GM12878 (cell line): ENCODE measurements around the gene PHLDA3. TPM values are rescaled to one million over a fixed set of nuclear protein-coding genes. Genes with fewer than 3 reads are reported as not detected.

ENCODE experiments used
- ATAC-seq: fragments of 200-7000 bp; cut with Tn5 transposase; 3 replicates; pipeline ENCODE4 v1.9.1; 2020; ENCODE audit warnings: mild to moderate bottlenecking, moderate library complexity
- BruUV-seq: library from RNA; stranded (reverse); fragments of 400-500 nt; replicated peaks from 2 replicates; lab custom pipeline; 2021; lab: Mats Ljungman, UMichigan
- CTCF ChIA-PET: fragments of 300-600 bp; sonication (Branson Sonifier 250); formaldehyde crosslinking; extraction: SDS; loops from one replicate; lab custom pipeline; 2021; ENCODE audit warnings: inconsistent platforms; lab: Yijun Ruan, JAX
- POLR2A ChIA-PET: fragments of 350-600 bp; formaldehyde crosslinking; extraction: SDS; loops from one replicate; lab custom pipeline; 2021; ENCODE audit warnings: inconsistent platforms; lab: Charles Lee
- RAD21 ChIA-PET: fragments of 300-600 bp; sonication (Branson Sonifier 250); formaldehyde crosslinking; loops from one replicate; lab custom pipeline; 2023; ENCODE audit warnings: antibody characterized with exemption; ENCODE audit not compliant: unreplicated experiment; lab: Charles Lee
- SMC1A ChIA-PET: fragments of 300-600 bp; sonication (Branson Sonifier 250); formaldehyde crosslinking; loops from one replicate; lab custom pipeline; 2023; ENCODE audit not compliant: unreplicated experiment, uncharacterized antibody; lab: Charles Lee
- DNase-seq: peaks from one replicate; pipeline ENCODE4 v3.0.0-alpha.2; 2011; ENCODE audit warnings: low read depth, low spot score
- FAIRE-seq: peaks from 3 replicates; lab custom pipeline; 2011; peaks lifted over from hg19 to GRCh38; lab: Jason Lieb, UNC
- H2AFZ ChIP-seq: 2 replicates; pipeline ENCODE4 v1.6.0; 2011; ENCODE audit warnings: low read depth, low read length, control low read depth; ENCODE audit not compliant: control insufficient read depth
- H3K27ac ChIP-seq: 2 replicates; pipeline ENCODE4 v1.5.1; 2011; ENCODE audit warnings: control low read depth; ENCODE audit not compliant: control insufficient read depth, insufficient read depth
- H3K27me3 ChIP-seq, 2 experiments: replicated peaks in 1 of 2; 2 replicates each; pipeline versions ENCODE4 v1.6.0 to v1.6.1; 2011; ENCODE audit warnings: low read length in 1 of 2; ENCODE audit not compliant: control insufficient read depth in 2 of 2, insufficient read depth in 2 of 2
- H3K36me3 ChIP-seq, 2 experiments: 2 replicates each; pipeline ENCODE4 v1.5.1; 2011; ENCODE audit warnings: low read length in 1 of 2; ENCODE audit not compliant: control insufficient read depth in 2 of 2, insufficient read depth in 2 of 2
- H3K4me1 ChIP-seq: 2 replicates; pipeline ENCODE4 v1.6.1; 2011; ENCODE audit warnings: mild to moderate bottlenecking, low read length, moderate library complexity, mixed read lengths; ENCODE audit not compliant: control insufficient read depth, insufficient read depth
- H3K4me2 ChIP-seq: 2 replicates; pipeline ENCODE4 v1.6.0; 2011; ENCODE audit warnings: control low read depth; ENCODE audit not compliant: control insufficient read depth, insufficient read depth
- H3K4me3 ChIP-seq: fragments of 200-600 bp; sonication (generic); 2 replicates; pipeline ENCODE4 v1.5.1; 2016
- H3K79me2 ChIP-seq: 2 replicates; pipeline ENCODE4 v1.6.0; 2011; ENCODE audit warnings: low read length; ENCODE audit not compliant: control insufficient read depth, insufficient read depth
- H3K9ac ChIP-seq: 2 replicates; pipeline ENCODE4 v1.8.0; 2011; ENCODE audit warnings: low read length, control low read depth, mixed read lengths; ENCODE audit not compliant: control insufficient read depth, insufficient read depth
- H3K9me3 ChIP-seq: replicated peaks from 3 replicates; pipeline ENCODE4 v1.5.1; 2011; ENCODE audit warnings: mild to moderate bottlenecking, low read length; ENCODE audit not compliant: control insufficient read depth, insufficient read depth
- H4K20me1 ChIP-seq: 2 replicates; pipeline ENCODE4 v1.6.0; 2011; ENCODE audit not compliant: control insufficient read depth, insufficient read depth
- BCL11A ChIP-seq: IDR thresholded peaks from 2 replicates; pipeline ENCODE4 v1.6.1; 2011; ENCODE audit warnings: low read depth, low read length
- CBX5 ChIP-seq: sonication (generic); IDR thresholded peaks from 2 replicates; pipeline ENCODE4 v1.6.1; 2016; ENCODE audit warnings: low read depth, moderate library complexity, mild to moderate bottlenecking, inconsistent platforms
- CHD1 ChIP-seq: IDR thresholded peaks from 2 replicates; pipeline ENCODE4 v1.6.1; 2012; ENCODE audit warnings: low read depth, low read length, improper control_type of control experiment
- IRF4 ChIP-seq: IDR thresholded peaks from 2 replicates; pipeline ENCODE4 v1.6.1; 2011; ENCODE audit warnings: low read depth, low read length
- KLF5 ChIP-seq: fragments of 450-650 bp; IDR thresholded peaks from 2 replicates; pipeline ENCODE4 v1.6.1; 2014; ENCODE audit warnings: mild to moderate bottlenecking; ENCODE audit not compliant: partially characterized antibody
- RAD51 ChIP-seq: fragments of 450-650 bp; IDR thresholded peaks from 2 replicates; pipeline ENCODE4 v1.6.1; 2016; ENCODE audit warnings: moderate library complexity, mild to moderate bottlenecking, inconsistent platforms
- TCF7 ChIP-seq: IDR thresholded peaks from 2 replicates; pipeline ENCODE4 v1.6.1; 2014; ENCODE audit warnings: antibody characterized with exemption, borderline replicate concordance
- ZNF384 ChIP-seq: IDR thresholded peaks from 2 replicates; pipeline ENCODE4 v1.6.1; 2012; ENCODE audit warnings: low read depth, mild to moderate bottlenecking, low read length, improper control_type of control experiment, borderline replicate concordance
- WGBS: methylation state at CpG from one replicate; pipeline ENCODE4 v1.1.6; 2016; ENCODE audit warnings: low lambda C conversion rate; ENCODE audit not compliant: insufficient replicate concordance, insufficient coverage; ENCODE audit errors: missing lambda C conversion rate; 5-methylcytosine and 5-hydroxymethylcytosine counted together
- in situ Hi-C: fragments of 300-500 bp; cut with MboI; formaldehyde crosslinking; loops from 9 replicates; pipeline ENCODE4 v1.14.3; 2018; ENCODE audit warnings: mixed read lengths
- intact Hi-C: fragments of 100-400 bp; cut with micrococcal nuclease; formaldehyde crosslinking; loops from one replicate; pipeline ENCODE4 v1.14.2; 2022; ENCODE audit not compliant: unreplicated experiment
- polyA plus RNA-seq, 11 experiments: library from polyadenylated mRNA; depleted of rRNA in 4 of 11; unstranded in 6 of 11; stranded (reverse) in 5 of 11; fragments of >200 nt; fragmentation: Nextera tagmentation in 4 of 11; fragmentation: Illumina TruSeq in 1 of 11; extraction: Ambion mirVana in 4 of 11; extraction: Trizol in 1 of 11; gene quantifications; 1 replicate in 1 of 11; 2 replicates in 10 of 11; pipeline versions ENCODE4 v1.2.1 to v1.2.3, GENCODE V29; 2011 to 2016; ENCODE audit warnings: inconsistent platforms in 2 of 11, missing spikeins in 2 of 11, low read depth in 1 of 11
- total RNA-seq, 4 experiments: library from RNA; depleted of rRNA in 3 of 4; stranded (reverse); fragments of >200 nt in 3 of 4; fragmentation: Illumina TruSeq in 1 of 4; extraction: Trizol in 1 of 4; gene quantifications; 2 replicates each; pipeline versions ENCODE4 v1.2.1 to v1.2.3, GENCODE V29; 2013 to 2021
- TF ChIP-seq, protein P1 (sequence below): fragments of 450-650 bp; IDR thresholded peaks from 2 replicates; pipeline ENCODE4 v1.6.1; 2016; ENCODE audit warnings: mild to moderate bottlenecking, moderate library complexity, borderline replicate concordance
- TF ChIP-seq, protein P2 (sequence below): IDR thresholded peaks from 2 replicates; pipeline ENCODE4 v1.6.1; 2011; ENCODE audit warnings: borderline replicate concordance, low read depth, mild to moderate bottlenecking, moderate library complexity, mixed read lengths, low read length; ENCODE audit not compliant: insufficient read depth; ENCODE audit errors: extremely low read length
- TF ChIP-seq, protein P3 (sequence below): fragments of 450-650 bp; IDR thresholded peaks from 2 replicates; pipeline ENCODE4 v1.6.1; 2017; ENCODE audit warnings: antibody characterized with exemption, mild to moderate bottlenecking, moderate library complexity
- TF ChIP-seq, protein P4 (sequence below): fragments of 450-650 bp; IDR thresholded peaks from 2 replicates; pipeline ENCODE4 v1.6.1; 2018; ENCODE audit warnings: borderline replicate concordance, mild to moderate bottlenecking; ENCODE audit not compliant: partially characterized antibody

The PHLDA3 gene
- total and polyA plus RNA-seq, 10 of the 15 experiments (the other 5 are each of a cell fraction or from before 2014, with no cell fraction given): 0.60 to 57.4 (median 21.8) TPM

DNA sequence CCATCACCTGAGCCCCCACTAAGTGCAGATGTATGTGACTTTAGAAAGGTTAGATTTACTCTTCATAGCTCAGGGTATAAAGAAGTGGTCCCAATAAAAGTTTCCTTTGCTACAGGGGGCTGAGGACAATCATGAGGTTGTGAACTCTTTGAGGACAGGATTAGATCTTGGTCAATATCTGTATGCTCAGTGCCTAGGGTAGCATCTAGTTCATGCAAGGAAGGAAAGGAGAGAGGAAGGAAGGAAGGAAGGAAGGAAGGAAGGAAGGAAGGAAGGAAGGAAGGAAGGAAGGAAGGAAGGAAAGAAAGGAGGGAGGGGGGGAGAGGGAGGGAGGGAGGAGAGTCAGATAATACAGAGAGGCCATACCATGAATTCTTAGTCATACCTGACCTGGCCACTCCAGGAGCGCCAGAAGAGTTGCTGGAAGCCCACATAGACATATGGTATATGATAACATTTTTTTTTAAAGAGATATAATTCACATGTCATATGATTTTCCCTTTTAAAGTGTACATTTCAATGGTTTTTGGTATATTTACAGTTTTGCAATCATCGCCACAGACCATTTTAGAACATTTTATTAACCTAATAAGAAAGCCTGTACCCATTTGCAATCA, 47.6 kb upstream of the PHLDA3 start:
- DNase-seq (no peak), ATAC-seq (no peak), FAIRE-seq (no peak)
- ChIA-PET CTCF (interaction anchor here (0.9 to 11.2 kb wide), 7 partner anchors 13 to 167 kb away, joined by 3 to 814 read pairs (median 10); no protein-coding TSS in a partner anchor), SMC1A (interaction anchor here (1.0 to 18.7 kb wide), 5 partner anchors 16 to 111 kb away, joined by 4 to 514 read pairs (median 4); no protein-coding TSS in a partner anchor), POLR2A (interaction anchor here (0.6 to 1.0 kb wide), 2 partner anchors 68 to 81 kb away, joined by 5 read pairs; no protein-coding TSS in a partner anchor), RAD21 (interaction anchor here (2.3 to 7.9 kb wide), 2 partner anchors 35 to 69 kb away, joined by 24 to 146 read pairs; no protein-coding TSS in a partner anchor)
- Histone ChIP-seq H3K9ac (no peak overlapping the region), H3K9me3 (no peaks in the 10 kb centered on the region), H2AFZ (no peak overlapping the region), H3K4me3 (no peak overlapping the region), H3K36me3 (no peaks in the 10 kb centered on the region), H3K27me3 (no peaks in the 10 kb centered on the region), H3K4me1 (peaks cover 13% of the 10 kb centered on the region), H3K79me2 (no peaks in the 10 kb centered on the region), H4K20me1 (peaks cover 3% of the 10 kb centered on the region; the same call in 1 of the 2 replicates), H3K27ac (no peak overlapping the region), H3K4me2 (no peak overlapping the region)
- BruUV-seq: no TSS peak
- intact Hi-C loops: loop anchor here (10.0 kb wide), 1 partner anchor 262 kb away; no protein-coding TSS in a partner anchor
- 97% methylated on average over 2 of the region's 2 CpGs for WGBS
- in situ Hi-C loops: no loop called here
- TF ChIP-seq IRF4 (no peak), RAD51 (no peak), TCF7 (no peak), KLF5 (no peak), ZNF384 (no peak), CBX5 (no peak), CHD1 (no peak), BCL11A (no peak)
- TF ChIP-seq, protein P1, sequence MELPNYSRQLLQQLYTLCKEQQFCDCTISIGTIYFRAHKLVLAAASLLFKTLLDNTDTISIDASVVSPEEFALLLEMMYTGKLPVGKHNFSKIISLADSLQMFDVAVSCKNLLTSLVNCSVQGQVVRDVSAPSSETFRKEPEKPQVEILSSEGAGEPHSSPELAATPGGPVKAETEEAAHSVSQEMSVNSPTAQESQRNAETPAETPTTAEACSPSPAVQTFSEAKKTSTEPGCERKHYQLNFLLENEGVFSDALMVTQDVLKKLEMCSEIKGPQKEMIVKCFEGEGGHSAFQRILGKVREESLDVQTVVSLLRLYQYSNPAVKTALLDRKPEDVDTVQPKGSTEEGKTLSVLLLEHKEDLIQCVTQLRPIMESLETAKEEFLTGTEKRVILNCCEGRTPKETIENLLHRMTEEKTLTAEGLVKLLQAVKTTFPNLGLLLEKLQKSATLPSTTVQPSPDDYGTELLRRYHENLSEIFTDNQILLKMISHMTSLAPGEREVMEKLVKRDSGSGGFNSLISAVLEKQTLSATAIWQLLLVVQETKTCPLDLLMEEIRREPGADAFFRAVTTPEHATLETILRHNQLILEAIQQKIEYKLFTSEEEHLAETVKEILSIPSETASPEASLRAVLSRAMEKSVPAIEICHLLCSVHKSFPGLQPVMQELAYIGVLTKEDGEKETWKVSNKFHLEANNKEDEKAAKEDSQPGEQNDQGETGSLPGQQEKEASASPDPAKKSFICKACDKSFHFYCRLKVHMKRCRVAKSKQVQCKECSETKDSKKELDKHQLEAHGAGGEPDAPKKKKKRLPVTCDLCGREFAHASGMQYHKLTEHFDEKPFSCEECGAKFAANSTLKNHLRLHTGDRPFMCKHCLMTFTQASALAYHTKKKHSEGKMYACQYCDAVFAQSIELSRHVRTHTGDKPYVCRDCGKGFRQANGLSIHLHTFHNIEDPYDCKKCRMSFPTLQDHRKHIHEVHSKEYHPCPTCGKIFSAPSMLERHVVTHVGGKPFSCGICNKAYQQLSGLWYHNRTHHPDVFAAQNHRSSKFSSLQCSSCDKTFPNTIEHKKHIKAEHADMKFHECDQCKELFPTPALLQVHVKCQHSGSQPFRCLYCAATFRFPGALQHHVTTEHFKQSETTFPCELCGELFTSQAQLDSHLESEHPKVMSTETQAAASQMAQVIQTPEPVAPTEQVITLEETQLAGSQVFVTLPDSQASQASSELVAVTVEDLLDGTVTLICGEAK: no peak
- TF ChIP-seq, protein P2, sequence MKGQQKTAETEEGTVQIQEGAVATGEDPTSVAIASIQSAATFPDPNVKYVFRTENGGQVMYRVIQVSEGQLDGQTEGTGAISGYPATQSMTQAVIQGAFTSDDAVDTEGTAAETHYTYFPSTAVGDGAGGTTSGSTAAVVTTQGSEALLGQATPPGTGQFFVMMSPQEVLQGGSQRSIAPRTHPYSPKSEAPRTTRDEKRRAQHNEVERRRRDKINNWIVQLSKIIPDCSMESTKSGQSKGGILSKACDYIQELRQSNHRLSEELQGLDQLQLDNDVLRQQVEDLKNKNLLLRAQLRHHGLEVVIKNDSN: no peak
- TF ChIP-seq, protein P3, sequence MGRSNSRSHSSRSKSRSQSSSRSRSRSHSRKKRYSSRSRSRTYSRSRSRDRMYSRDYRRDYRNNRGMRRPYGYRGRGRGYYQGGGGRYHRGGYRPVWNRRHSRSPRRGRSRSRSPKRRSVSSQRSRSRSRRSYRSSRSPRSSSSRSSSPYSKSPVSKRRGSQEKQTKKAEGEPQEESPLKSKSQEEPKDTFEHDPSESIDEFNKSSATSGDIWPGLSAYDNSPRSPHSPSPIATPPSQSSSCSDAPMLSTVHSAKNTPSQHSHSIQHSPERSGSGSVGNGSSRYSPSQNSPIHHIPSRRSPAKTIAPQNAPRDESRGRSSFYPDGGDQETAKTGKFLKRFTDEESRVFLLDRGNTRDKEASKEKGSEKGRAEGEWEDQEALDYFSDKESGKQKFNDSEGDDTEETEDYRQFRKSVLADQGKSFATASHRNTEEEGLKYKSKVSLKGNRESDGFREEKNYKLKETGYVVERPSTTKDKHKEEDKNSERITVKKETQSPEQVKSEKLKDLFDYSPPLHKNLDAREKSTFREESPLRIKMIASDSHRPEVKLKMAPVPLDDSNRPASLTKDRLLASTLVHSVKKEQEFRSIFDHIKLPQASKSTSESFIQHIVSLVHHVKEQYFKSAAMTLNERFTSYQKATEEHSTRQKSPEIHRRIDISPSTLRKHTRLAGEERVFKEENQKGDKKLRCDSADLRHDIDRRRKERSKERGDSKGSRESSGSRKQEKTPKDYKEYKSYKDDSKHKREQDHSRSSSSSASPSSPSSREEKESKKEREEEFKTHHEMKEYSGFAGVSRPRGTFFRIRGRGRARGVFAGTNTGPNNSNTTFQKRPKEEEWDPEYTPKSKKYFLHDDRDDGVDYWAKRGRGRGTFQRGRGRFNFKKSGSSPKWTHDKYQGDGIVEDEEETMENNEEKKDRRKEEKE: no peak
- TF ChIP-seq, protein P4, sequence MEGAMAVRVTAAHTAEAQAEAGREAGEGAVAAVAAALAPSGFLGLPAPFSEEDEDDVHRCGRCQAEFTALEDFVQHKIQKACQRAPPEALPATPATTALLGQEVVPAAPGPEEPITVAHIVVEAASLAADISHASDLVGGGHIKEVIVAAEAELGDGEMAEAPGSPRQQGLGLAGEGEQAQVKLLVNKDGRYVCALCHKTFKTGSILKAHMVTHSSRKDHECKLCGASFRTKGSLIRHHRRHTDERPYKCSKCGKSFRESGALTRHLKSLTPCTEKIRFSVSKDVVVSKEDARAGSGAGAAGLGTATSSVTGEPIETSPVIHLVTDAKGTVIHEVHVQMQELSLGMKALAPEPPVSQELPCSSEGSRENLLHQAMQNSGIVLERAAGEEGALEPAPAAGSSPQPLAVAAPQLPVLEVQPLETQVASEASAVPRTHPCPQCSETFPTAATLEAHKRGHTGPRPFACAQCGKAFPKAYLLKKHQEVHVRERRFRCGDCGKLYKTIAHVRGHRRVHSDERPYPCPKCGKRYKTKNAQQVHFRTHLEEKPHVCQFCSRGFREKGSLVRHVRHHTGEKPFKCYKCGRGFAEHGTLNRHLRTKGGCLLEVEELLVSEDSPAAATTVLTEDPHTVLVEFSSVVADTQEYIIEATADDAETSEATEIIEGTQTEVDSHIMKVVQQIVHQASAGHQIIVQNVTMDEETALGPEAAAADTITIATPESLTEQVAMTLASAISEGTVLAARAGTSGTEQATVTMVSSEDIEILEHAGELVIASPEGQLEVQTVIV: no peak
